Measurements from ENCODE around the gene MCRIP2. TPM values are rescaled to one million over a fixed set of nuclear protein-coding genes. Genes with fewer than 3 reads are reported as not detected.
A peak's percentile ranks its signal among the peaks of the same experiment; 100 is the strongest.

The MCRIP2 gene
- total RNA-seq, 2 donors from 2014 or later, result 41.2 to 47.5 TPM

GRCh38 chr16:676913-677312 lies 35.3 kb downstream of the MCRIP2 start:
- Histone ChIP-seq H3K4me3 (no peak overlapping the region), H3K4me1 (peaks cover 46% of the 10 kb centered on the region), H3K27ac (no peak overlapping the region), H3K27me3 (no peaks in the 10 kb centered on the region), H3K9me3 (no peaks in the 10 kb centered on the region), H3K36me3 (replicated peaks in 1 of 2; ENCODE audit: insufficient read depth in 1 of 2, low read depth in 2 of 2) (peaks cover 3 to 13% of the 10 kb centered on the region in 2 donors)
- TF ChIP-seq CTCF (IDR thresholded peaks at IDR 0.05) (no peak), POLR2A (IDR thresholded peaks at IDR 0.05) (no peak)
- ATAC-seq (no peak), DNase-seq (no peak)
- 72 to 100% methylated on average over 7 to 23 of the region's 23 CpGs for WGBS, 2 donors
- intact Hi-C loops (cut with DNase I), result no loop called here

- DNase-seq (no peak), ATAC-seq (no peak)
- H3K4me1 ChIP-seq, result peaks cover 52% of the 10 kb centered on the region
- TF ChIP-seq CTCF (IDR thresholded peaks at IDR 0.05) (no peak), POLR2A (IDR thresholded peaks at IDR 0.05) (no peak)
- no peak overlapping the region for H3K27ac ChIP-seq
- no peaks in the 10 kb centered on the region for H3K9me3 ChIP-seq
- WGBS, 2 donors, result 69 to 80% methylated on average over 40 to 55 of the region's 57 CpGs
- H3K4me3 ChIP-seq, result no peak overlapping the region
- H3K36me3 ChIP-seq (replicated peaks in 1 of 2; ENCODE audit: insufficient read depth in 1 of 2, low read depth in 2 of 2), result peaks cover 9 to 11% of the 10 kb centered on the region in 2 donors
- H3K27me3 ChIP-seq, result no peaks in the 10 kb centered on the region
- intact Hi-C loops (cut with DNase I), result no loop called here
Observed at GRCh38 chr16:677316-678190, 35.9 kb downstream of the MCRIP2 start.

GRCh38 chr16:678209-678857 lies 36.7 kb downstream of the MCRIP2 start:
- Histone ChIP-seq H3K27ac (peak overlapping the region in 1 of 4 donors; percentile 90), H3K27me3 (no peaks in the 10 kb centered on the region), H3K9me3 (no peaks in the 10 kb centered on the region), H3K4me1 (peaks cover 60% of the 10 kb centered on the region), H3K36me3 (replicated peaks in 1 of 2; ENCODE audit: insufficient read depth in 1 of 2, low read depth in 2 of 2) (peaks cover 7 to 12% of the 10 kb centered on the region in 2 donors), H3K4me3 (no peak overlapping the region)
- no peak for TF ChIP-seq POLR2A (IDR thresholded peaks at IDR 0.05)
- 69 to 74% methylated on average over 8 to 21 of the region's 21 CpGs for WGBS, 2 donors
- ATAC-seq (no peak), DNase-seq (no peak)
- intact Hi-C loops (cut with DNase I), result no loop called here

DNA sequence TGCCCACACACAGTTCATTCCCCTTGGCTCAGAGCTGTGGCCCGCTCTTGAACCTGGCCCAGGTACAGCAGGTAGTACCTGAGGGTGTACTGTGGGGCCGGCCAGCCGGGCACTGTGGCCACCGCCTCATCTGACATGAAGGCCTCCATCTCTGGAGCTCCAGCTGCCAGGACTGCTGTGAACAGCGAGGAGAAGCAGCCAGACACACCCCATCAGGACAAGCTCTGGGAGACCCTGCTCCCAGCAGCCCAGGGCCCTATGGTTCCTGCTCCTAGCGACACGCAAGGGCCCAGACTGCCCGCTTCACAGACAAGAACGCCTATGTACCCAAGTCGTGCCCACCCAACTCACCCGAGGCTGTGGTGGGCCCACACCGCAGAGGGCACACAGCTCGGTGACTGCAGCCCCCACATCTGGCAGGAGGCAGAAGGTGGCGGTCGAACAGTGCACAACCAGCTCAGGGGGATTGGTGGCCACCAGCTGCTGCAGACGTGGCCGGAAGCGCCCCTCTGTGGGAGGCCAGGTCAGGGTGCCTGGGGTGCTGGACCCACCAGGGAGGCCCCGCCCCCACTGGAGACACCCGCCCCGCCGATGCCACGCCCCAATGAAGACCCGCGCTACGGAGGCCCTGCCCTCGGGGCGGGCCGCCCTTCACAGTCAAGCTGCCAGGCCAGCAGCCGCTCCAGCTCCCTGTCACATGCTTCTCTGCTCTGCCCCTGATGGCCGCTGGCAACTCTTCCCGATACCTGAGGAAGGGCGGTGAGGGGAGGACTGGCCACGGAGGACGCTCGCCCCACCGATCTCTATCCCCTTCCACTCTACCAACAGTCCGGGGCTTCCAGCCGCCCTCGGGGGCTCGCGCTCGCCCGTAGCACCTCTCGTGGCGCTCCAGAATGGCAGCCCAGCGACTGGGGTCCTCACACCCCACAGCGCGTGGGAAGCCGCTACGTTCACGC lies 37.5 kb downstream of the MCRIP2 start:
- TF ChIP-seq CTCF (IDR thresholded peaks at IDR 0.05) (no peak), POLR2A (IDR thresholded peaks at IDR 0.05) (peak in 2 of 3 donors; percentile 39 to 45)
- H3K4me3 ChIP-seq, result no peak overlapping the region
- no peaks in the 10 kb centered on the region for H3K27me3 ChIP-seq
- intact Hi-C loops (cut with DNase I), result no loop called here
- peak overlapping the region; percentile 86 to 95 (median 92) for H3K27ac ChIP-seq
- peaks cover 65% of the 10 kb centered on the region for H3K4me1 ChIP-seq
- H3K36me3 ChIP-seq (replicated peaks in 1 of 2; ENCODE audit: insufficient read depth in 1 of 2, low read depth in 2 of 2), result peaks cover 7 to 12% of the 10 kb centered on the region in 2 donors
- ATAC-seq, result peak; percentile 41
- DNase-seq, result peak; percentile 77 to 87 (median 86)
- 28 to 65% methylated on average over 4 to 49 of the region's 52 CpGs for WGBS, 2 donors
- H3K9me3 ChIP-seq, result no peaks in the 10 kb centered on the region

Measured in body of pancreas (tissue), 4 donors.